HS-27A (cell line): ENCODE results near the gene MTAP.
A peak's percentile ranks its signal among the peaks of the same experiment; 100 is the strongest.
"Not testable (repeated sequence)": the region's sequence is repeated elsewhere in the genome, so short reads cannot be mapped to it uniquely, and the experiment has no call there.

Source experiments
- DNase-seq: peaks from one replicate; pipeline ENCODE4 v3.0.0-alpha.2; 2012; ENCODE audit warnings: low read depth, missing footprints

MTAP gene

GRCh38 chr9:21919377-21920362 is 117.2 kb downstream of the MTAP start:
- peak; percentile 20 for DNase-seq

GRCh38 chr9:21923694-21924093 is 121.3 kb downstream of the MTAP start:
- no peak for DNase-seq

- DNase-seq: no peak
Observed at GRCh38 chr9:21927752-21928151, 125.3 kb downstream of the MTAP start.

- no peak for DNase-seq
Observed at GRCh38 chr9:21931428-21931827, 129.0 kb downstream of the MTAP start.

- DNase-seq: no peak
Observed at GRCh38 chr9:21933281-21933680, 130.8 kb downstream of the MTAP start.

GRCh38 chr9:21933865-21934264 is 131.4 kb downstream of the MTAP start:
- DNase-seq: no peak

GRCh38 chr9:21935631-21936030 is 133.2 kb downstream of the MTAP start:
- DNase-seq: no peak

- DNase-seq: no peak
Observed at GRCh38 chr9:21936161-21936560, 133.7 kb downstream of the MTAP start.

GRCh38 chr9:21941337-21941995 is 139.0 kb downstream of the MTAP start:
- DNase-seq: no peak

GRCh38 chr9:21943464-21943863 is 141.0 kb downstream of the MTAP start:
- no peak for DNase-seq

- no peak for DNase-seq
Observed at GRCh38 chr9:21945606-21946005, 143.2 kb downstream of the MTAP start.

GRCh38 chr9:21958833-21959232 is 156.4 kb downstream of the MTAP start:
- DNase-seq: no peak

- DNase-seq: not testable (repeated sequence)
Observed at GRCh38 chr9:21959268-21959667, 156.8 kb downstream of the MTAP start.

GRCh38 chr9:21961569-21961968 is 159.1 kb downstream of the MTAP start:
- DNase-seq: no peak

GRCh38 chr9:21964925-21965385 is 162.5 kb downstream of the MTAP start:
- no peak for DNase-seq

- DNase-seq: no peak
Observed at GRCh38 chr9:21965401-21965951, 163.0 kb downstream of the MTAP start.

- no peak for DNase-seq
Observed at GRCh38 chr9:21966140-21966851, 163.9 kb downstream of the MTAP start.

GRCh38 chr9:21967169-21967568 is 164.7 kb downstream of the MTAP start:
- DNase-seq: no peak

- DNase-seq: no peak
Observed at GRCh38 chr9:21967702-21968101, 165.3 kb downstream of the MTAP start.

GRCh38 chr9:21968331-21969010 is 166.0 kb downstream of the MTAP start:
- no peak for DNase-seq
